HCT116 (cell line): ENCODE data around the gene BBS9. TPM values are rescaled to one million over a fixed set of nuclear protein-coding genes. Genes with fewer than 3 reads are reported as not detected.

Source experiments
- ATAC-seq: fragments of 200-7000 bp; cut with Tn5 transposase; 2 replicates; pipeline ENCODE4 v1.9.1; 2020; ENCODE audit warnings: mild to moderate bottlenecking, moderate library complexity
- BruUV-seq: library from RNA; stranded (reverse); fragments of 400-500 nt; replicated peaks from 2 replicates; lab custom pipeline; 2021; lab: Mats Ljungman, UMichigan
- CTCF ChIA-PET: fragments of 300-600 bp; sonication (Branson Sonifier 250); formaldehyde crosslinking; loops from one replicate; lab custom pipeline; 2021; ENCODE audit warnings: antibody characterized with exemption; lab: Charles Lee
- POLR2A ChIA-PET: fragments of 300-600, 350-600 bp; sonication (Branson Sonifier 250); formaldehyde crosslinking; loops from one replicate; lab custom pipeline; 2021; ENCODE audit warnings: antibody characterized with exemption; lab: Charles Lee
- RAD21 ChIA-PET, 2 experiments: fragments of 300-600 bp; sonication (Branson Sonifier 250); formaldehyde crosslinking; loops; one replicate each; lab custom pipeline; 2023; ENCODE audit warnings: low total read pairs in 2 of 2; ENCODE audit not compliant: uncharacterized antibody in 2 of 2, unreplicated experiment in 2 of 2, low non-redundant PET in 1 of 2; lab: Charles Lee
- DNase-seq: peaks from one replicate; pipeline ENCODE4 v3.0.0-alpha.2; 2010; ENCODE audit warnings: low read depth, low spot score
- H2AFZ ChIP-seq: fragments of 200-600 bp; shearing (Covaris generic), sonication (generic); 2 replicates; pipeline ENCODE4 v1.6.1; 2017; ENCODE audit warnings: low read depth, mixed run types, mixed read lengths, antibody characterized with exemption, low read length; ENCODE audit not compliant: poor library complexity, severe bottlenecking
- H3K27ac ChIP-seq: 2 replicates; pipeline ENCODE4 v1.5.1; 2012; ENCODE audit warnings: low read depth, low read length
- H3K27me3 ChIP-seq: fragments of 200-600 bp; sonication (generic); 2 replicates; pipeline ENCODE4 v1.6.1; 2016; ENCODE audit warnings: mixed run types, low read length, mixed read lengths; ENCODE audit not compliant: insufficient read depth
- H3K36me3 ChIP-seq, 2 experiments: fragments of 200-500 bp in 1 of 2; fragments of 200-600 bp in 1 of 2; sonication (Bioruptor generic) in 1 of 2; sonication (generic) in 1 of 2; 2 replicates each; pipeline versions ENCODE4 v1.5.1 to v1.6.1; 2014 to 2016; ENCODE audit warnings: low read length in 2 of 2, inconsistent platforms in 1 of 2, mixed read lengths in 1 of 2, mixed run types in 1 of 2; ENCODE audit not compliant: insufficient read depth in 2 of 2, control insufficient read depth in 1 of 2
- H3K4me1 ChIP-seq, 2 experiments: fragments of 200-600 bp in 1 of 2; sonication (generic) in 1 of 2; 2 replicates each; pipeline versions ENCODE4 v1.5.1 to v1.6.1; 2012 to 2017; ENCODE audit warnings: low read length in 2 of 2, inconsistent platforms in 1 of 2, mild to moderate bottlenecking in 1 of 2, mixed read lengths in 1 of 2, mixed run types in 1 of 2, moderate library complexity in 1 of 2; ENCODE audit not compliant: insufficient read depth in 2 of 2, control insufficient read depth in 1 of 2
- H3K4me2 ChIP-seq: fragments of 200-600 bp; sonication (generic); 2 replicates; pipeline ENCODE4 v1.6.1; 2017; ENCODE audit warnings: mixed run types, low read length, mixed read lengths
- H3K4me3 ChIP-seq, 2 experiments: fragments of 200-600 bp in 1 of 2; sonication (generic) in 1 of 2; replicated peaks in 1 of 2; 2 replicates each; pipeline ENCODE4 v1.5.1; 2011 to 2016; ENCODE audit warnings: low read length in 2 of 2, control low read depth in 1 of 2, low read depth in 1 of 2, mild to moderate bottlenecking in 1 of 2, mixed read lengths in 1 of 2, mixed run types in 1 of 2
- H3K79me2 ChIP-seq: fragments of 200-600 bp; sonication (generic); 2 replicates; pipeline ENCODE4 v1.6.1; 2017; ENCODE audit warnings: mild to moderate bottlenecking, mixed run types, low read length, moderate library complexity, mixed read lengths; ENCODE audit not compliant: insufficient read depth
- H3K9ac ChIP-seq: fragments of 200-600 bp; sonication (generic); 2 replicates; pipeline ENCODE4 v1.6.1; 2016; ENCODE audit warnings: low read length, mixed read lengths
- H3K9me2 ChIP-seq: fragments of 200-600 bp; sonication (generic), shearing (Covaris generic); 2 replicates; pipeline ENCODE4 v1.6.1; 2017; ENCODE audit warnings: mixed run types, mild to moderate bottlenecking, moderate library complexity; ENCODE audit not compliant: insufficient read depth
- H3K9me3 ChIP-seq, 2 experiments: fragments of 200-500 bp in 1 of 2; fragments of 200-600 bp in 1 of 2; sonication (Bioruptor generic) in 1 of 2; sonication (generic) in 1 of 2; 2 replicates each; pipeline ENCODE4 v1.6.1; 2014 to 2017; ENCODE audit warnings: low read length in 2 of 2, mixed read lengths in 2 of 2, inconsistent platforms in 1 of 2, low read depth in 1 of 2, mild to moderate bottlenecking in 1 of 2, mixed run types in 1 of 2, moderate library complexity in 1 of 2; ENCODE audit not compliant: control insufficient read depth in 1 of 2, insufficient read depth in 1 of 2
- H4K20me1 ChIP-seq: fragments of 200-600 bp; sonication (generic), shearing (Covaris generic); 2 replicates; pipeline ENCODE4 v1.6.1; 2017; ENCODE audit warnings: mixed run types, mild to moderate bottlenecking, moderate library complexity; ENCODE audit not compliant: insufficient read depth
- CEBPB ChIP-seq: IDR thresholded peaks from 2 replicates; pipeline ENCODE4 v1.6.1; 2012; ENCODE audit warnings: low read depth
- CTCF ChIP-seq, 3 experiments: fragments of 200-600 bp in 1 of 3; sonication (generic) in 1 of 3; IDR thresholded peaks in 2 of 3; conservative IDR thresholded peaks in 1 of 3; 2 replicates each; pipeline ENCODE4 v1.5.1; 2012 to 2017; ENCODE audit warnings: low read depth in 2 of 3, low read length in 2 of 3, antibody characterized with exemption in 1 of 3, borderline replicate concordance in 1 of 3, control low read depth in 1 of 3, mild to moderate bottlenecking in 1 of 3, mixed read lengths in 1 of 3, mixed run types in 1 of 3, moderate library complexity in 1 of 3; ENCODE audit not compliant: insufficient read depth in 1 of 3
- EGR1 ChIP-seq: IDR thresholded peaks from 2 replicates; pipeline ENCODE4 v1.6.1; 2012; ENCODE audit warnings: low read depth
- ELF1 ChIP-seq: IDR thresholded peaks from 2 replicates; pipeline ENCODE4 v1.6.1; 2012; ENCODE audit warnings: low read depth, borderline replicate concordance
- FOSL1 ChIP-seq: IDR thresholded peaks from 2 replicates; pipeline ENCODE4 v1.6.1; 2012; ENCODE audit warnings: low read depth
- JUND ChIP-seq: IDR thresholded peaks from 2 replicates; pipeline ENCODE4 v1.6.1; 2012
- MAX ChIP-seq: IDR thresholded peaks from 2 replicates; pipeline ENCODE4 v1.6.1; 2012
- POLR2A ChIP-seq: IDR thresholded peaks from 2 replicates; pipeline ENCODE4 v1.7.0; 2011; ENCODE audit warnings: borderline replicate concordance; ENCODE audit not compliant: insufficient read depth, insufficient read length; ENCODE audit errors: extremely low read depth
- POLR2AphosphoS5 ChIP-seq: IDR thresholded peaks from 2 replicates; pipeline ENCODE4 v1.6.1; 2011; ENCODE audit warnings: mild to moderate bottlenecking, low read depth, low read length, moderate library complexity
- RAD21 ChIP-seq: IDR thresholded peaks from 2 replicates; pipeline ENCODE4 v1.6.1; 2012; ENCODE audit warnings: low read depth, mild to moderate bottlenecking
- REST ChIP-seq: IDR thresholded peaks from 2 replicates; pipeline ENCODE4 v1.6.1; 2012; ENCODE audit warnings: low read depth
- SIN3A ChIP-seq: IDR thresholded peaks from 2 replicates; pipeline ENCODE4 v1.6.1; 2012; ENCODE audit warnings: low read depth
- SP1 ChIP-seq: IDR thresholded peaks from 2 replicates; pipeline ENCODE4 v1.6.1; 2012; ENCODE audit warnings: low read depth
- TCF7L2 ChIP-seq: IDR thresholded peaks from 2 replicates; pipeline ENCODE4 v1.7.0; 2011; ENCODE audit warnings: borderline replicate concordance, inconsistent platforms; ENCODE audit not compliant: insufficient read depth, insufficient read length; ENCODE audit errors: extremely low read depth
- ZFX ChIP-seq: fragments of 450-650 bp; IDR thresholded peaks from 2 replicates; pipeline ENCODE4 v1.6.1; 2017
- intact Hi-C: fragments of 100-400 bp; cut with micrococcal nuclease; formaldehyde crosslinking; loops from 2 replicates; pipeline ENCODE4 v1.10.0; 2022
- total RNA-seq: library from RNA; stranded (reverse); gene quantifications from one replicate; pipeline ENCODE4 v1.2.1, GENCODE V29; 2021; ENCODE audit not compliant: unreplicated experiment
- TF ChIP-seq, protein P1 (sequence below): IDR thresholded peaks from 2 replicates; pipeline ENCODE4 v1.6.1; 2012
- TF ChIP-seq, protein P2 (sequence below): IDR thresholded peaks from 2 replicates; pipeline ENCODE4 v1.6.1; 2011; ENCODE audit warnings: mild to moderate bottlenecking, low read length, moderate library complexity; ENCODE audit not compliant: insufficient replicate concordance; ENCODE audit errors: extremely low read depth

BBS9 gene
- total RNA-seq, 1 experiment from 2014 or later, result 7.1 TPM

DNA sequence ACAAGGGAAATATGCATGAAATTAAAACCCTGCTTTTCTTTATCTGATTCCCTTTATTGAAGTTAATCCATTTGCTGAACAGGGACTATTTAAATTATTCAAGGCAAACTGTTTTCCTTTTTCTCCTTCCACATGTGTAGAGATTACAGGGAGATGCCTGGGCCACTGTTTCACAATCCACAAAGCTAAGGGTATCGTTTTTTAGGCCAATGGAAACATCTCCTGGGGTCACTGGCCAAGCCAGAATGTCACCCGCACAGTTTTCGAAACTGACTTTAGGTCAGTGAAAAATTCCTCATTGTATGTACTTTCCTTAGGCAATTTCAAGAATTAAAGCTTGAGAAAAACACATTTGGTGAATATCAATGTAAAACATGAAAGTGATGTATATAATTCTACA, 516.8 kb downstream of the BBS9 start:
- Histone ChIP-seq H3K4me2 (no peak overlapping the region), H2AFZ (no peak overlapping the region), H3K9me2 (no peaks in the 10 kb centered on the region), H4K20me1 (no peaks in the 10 kb centered on the region), H3K79me2 (no peaks in the 10 kb centered on the region), H3K27ac (no peak overlapping the region), H3K4me3 (no peak overlapping the region), H3K4me1 (no peaks in the 10 kb centered on the region), H3K9ac (no peak overlapping the region), H3K27me3 (no peaks in the 10 kb centered on the region), H3K9me3 (no peaks in the 10 kb centered on the region), H3K36me3 (no peaks in the 10 kb centered on the region)
- ATAC-seq, result no peak
- POLR2A ChIA-PET, result no interaction called here
- BruUV-seq, result no TSS peak
- intact Hi-C loops, result no loop called here
- RAD21 ChIA-PET, result no interaction called here
- CTCF ChIA-PET, result no interaction called here
- TF ChIP-seq CTCF (IDR thresholded peaks at IDR 0.05 in 2 of 3, conservative IDR thresholded peaks at IDR 0.05 in 1 of 3; ENCODE audit: borderline replicate concordance in 1 of 3, insufficient read depth in 1 of 3, low read depth in 2 of 3, low read length in 2 of 3) (no peak), FOSL1 (no peak), CEBPB (no peak), REST (no peak), SP1 (no peak), TCF7L2 (no peak), RAD21 (no peak), MAX (no peak), POLR2AphosphoS5 (no peak), SIN3A (no peak), EGR1 (no peak), JUND (no peak), ZFX (no peak), POLR2A (no peak), ELF1 (no peak)
- TF ChIP-seq, protein P1, sequence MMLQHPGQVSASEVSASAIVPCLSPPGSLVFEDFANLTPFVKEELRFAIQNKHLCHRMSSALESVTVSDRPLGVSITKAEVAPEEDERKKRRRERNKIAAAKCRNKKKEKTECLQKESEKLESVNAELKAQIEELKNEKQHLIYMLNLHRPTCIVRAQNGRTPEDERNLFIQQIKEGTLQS, result no peak
- TF ChIP-seq, protein P2, sequence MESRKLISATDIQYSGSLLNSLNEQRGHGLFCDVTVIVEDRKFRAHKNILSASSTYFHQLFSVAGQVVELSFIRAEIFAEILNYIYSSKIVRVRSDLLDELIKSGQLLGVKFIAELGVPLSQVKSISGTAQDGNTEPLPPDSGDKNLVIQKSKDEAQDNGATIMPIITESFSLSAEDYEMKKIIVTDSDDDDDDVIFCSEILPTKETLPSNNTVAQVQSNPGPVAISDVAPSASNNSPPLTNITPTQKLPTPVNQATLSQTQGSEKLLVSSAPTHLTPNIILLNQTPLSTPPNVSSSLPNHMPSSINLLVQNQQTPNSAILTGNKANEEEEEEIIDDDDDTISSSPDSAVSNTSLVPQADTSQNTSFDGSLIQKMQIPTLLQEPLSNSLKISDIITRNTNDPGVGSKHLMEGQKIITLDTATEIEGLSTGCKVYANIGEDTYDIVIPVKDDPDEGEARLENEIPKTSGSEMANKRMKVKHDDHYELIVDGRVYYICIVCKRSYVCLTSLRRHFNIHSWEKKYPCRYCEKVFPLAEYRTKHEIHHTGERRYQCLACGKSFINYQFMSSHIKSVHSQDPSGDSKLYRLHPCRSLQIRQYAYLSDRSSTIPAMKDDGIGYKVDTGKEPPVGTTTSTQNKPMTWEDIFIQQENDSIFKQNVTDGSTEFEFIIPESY, result no peak
- no peak for DNase-seq
